WTC11 (cell line): Measurements from ENCODE around the gene GLB1L2. TPM values are rescaled to one million over a fixed set of nuclear protein-coding genes. Genes with fewer than 3 reads are reported as not detected.

Experiments used
- ATAC-seq: fragments of 200-7000 bp; cut with Tn5 transposase; 2 replicates; pipeline ENCODE4 v1.10.0; 2021; ENCODE audit warnings: mild to moderate bottlenecking, moderate library complexity
- CTCF ChIA-PET: fragments of 300-600 bp; sonication (Branson Sonifier 250); formaldehyde crosslinking; loops from one replicate; lab custom pipeline; 2021; ENCODE audit warnings: antibody characterized with exemption; lab: Charles Lee
- POLR2A ChIA-PET: fragments of 350-600 bp; sonication (Branson Sonifier 250); formaldehyde crosslinking; loops from one replicate; lab custom pipeline; 2021; ENCODE audit warnings: antibody characterized with exemption; lab: Charles Lee
- DNase-seq: peaks from one replicate; pipeline ENCODE4 v3.0.0; 2021; ENCODE audit warnings: low spot score
- H3K27ac Mint-ChIP-seq: 2 replicates; pipeline ENCODE4 v1.8.0; 2021; ENCODE audit warnings: mixed read lengths
- H3K27me3 Mint-ChIP-seq: 2 replicates; pipeline ENCODE4 v1.8.0; 2021; ENCODE audit warnings: low read depth, mild to moderate bottlenecking, moderate library complexity, mixed read lengths
- H3K36me3 Mint-ChIP-seq: 2 replicates; pipeline ENCODE4 v1.8.0; 2021; ENCODE audit warnings: mixed read lengths
- H3K4me1 Mint-ChIP-seq: 2 replicates; pipeline ENCODE4 v1.8.0; 2022; ENCODE audit warnings: mixed read lengths
- H3K4me3 Mint-ChIP-seq: 2 replicates; pipeline ENCODE4 v1.8.0; 2021; ENCODE audit warnings: mild to moderate bottlenecking, moderate library complexity, mixed read lengths
- H3K9me3 Mint-ChIP-seq: 2 replicates; pipeline ENCODE4 v1.8.0; 2021; ENCODE audit warnings: mixed read lengths
- CREM ChIP-seq: sonication (generic); formaldehyde crosslinking; IDR thresholded peaks from 2 replicates; pipeline ENCODE4 v1.8.1; 2022; ENCODE audit warnings: mild to moderate bottlenecking, missing genetic modification reagents, moderate library complexity
- ESRRA ChIP-seq: sonication (generic); formaldehyde crosslinking; IDR thresholded peaks from 2 replicates; pipeline ENCODE4 v1.8.1; 2022; ENCODE audit warnings: mild to moderate bottlenecking, missing genetic modification reagents, borderline replicate concordance
- GABPB1 ChIP-seq: sonication (generic); formaldehyde crosslinking; IDR thresholded peaks from 2 replicates; pipeline ENCODE4 v1.8.1; 2023; ENCODE audit warnings: mild to moderate bottlenecking, missing genetic modification reagents
- GRHL2 ChIP-seq: fragments of 250-450 bp; sonication (Bioruptor Pico); IDR thresholded peaks from 2 replicates; pipeline ENCODE4 v1.8.0; 2022; ENCODE audit warnings: mild to moderate bottlenecking, moderate library complexity; ENCODE audit not compliant: insufficient replicate concordance, severe bottlenecking
- NR2C2 ChIP-seq: sonication (generic); formaldehyde crosslinking; IDR thresholded peaks from 2 replicates; pipeline ENCODE4 v1.8.0; 2022; ENCODE audit warnings: mild to moderate bottlenecking, missing genetic modification reagents
- PRRX2 ChIP-seq: fragments of 250-450 bp; sonication (Bioruptor Pico); IDR thresholded peaks from 2 replicates; pipeline ENCODE4 v1.8.0; 2021; ENCODE audit warnings: mild to moderate bottlenecking
- RORB ChIP-seq: fragments of 250-450 bp; sonication (Bioruptor Pico); IDR thresholded peaks from 2 replicates; pipeline ENCODE4 v1.9.0; 2021; ENCODE audit warnings: mild to moderate bottlenecking
- SMAD3 ChIP-seq: sonication (generic); formaldehyde crosslinking; IDR thresholded peaks from 2 replicates; pipeline ENCODE4 v1.8.0; 2022; ENCODE audit warnings: missing genetic modification reagents, mild to moderate bottlenecking, borderline replicate concordance
- TEAD1 ChIP-seq: sonication (generic); formaldehyde crosslinking; IDR thresholded peaks from 2 replicates; pipeline ENCODE4 v1.8.0; 2022; ENCODE audit warnings: mild to moderate bottlenecking, missing genetic modification reagents
- ZNF138 ChIP-seq: sonication (generic); formaldehyde crosslinking; conservative IDR thresholded peaks from 2 replicates; pipeline ENCODE4 v1.8.1; 2022; ENCODE audit warnings: mild to moderate bottlenecking, moderate library complexity, missing genetic modification reagents
- ZNF219 ChIP-seq: sonication (generic); formaldehyde crosslinking; IDR thresholded peaks from 2 replicates; pipeline ENCODE4 v1.8.0; 2023; ENCODE audit warnings: missing genetic modification reagents, mild to moderate bottlenecking, borderline replicate concordance
- ZNF232 ChIP-seq: sonication (generic); formaldehyde crosslinking; IDR thresholded peaks from 2 replicates; pipeline ENCODE4 v1.8.0; 2022; ENCODE audit warnings: mild to moderate bottlenecking, missing genetic modification reagents
- ZNF317 ChIP-seq: sonication (generic); formaldehyde crosslinking; IDR thresholded peaks from 2 replicates; pipeline ENCODE4 v1.8.1; 2023; ENCODE audit warnings: low read depth, mild to moderate bottlenecking, moderate library complexity, missing genetic modification reagents, borderline replicate concordance
- total RNA-seq: library from RNA; stranded (reverse); gene quantifications from 3 replicates; pipeline ENCODE4 v1.2.3, GENCODE V29; 2021
- TF ChIP-seq, protein P1 (sequence below): sonication (generic); formaldehyde crosslinking; IDR thresholded peaks from 2 replicates; pipeline ENCODE4 v1.8.0; 2023; ENCODE audit warnings: missing genetic modification reagents
- TF ChIP-seq, protein P2 (sequence below): sonication (generic); formaldehyde crosslinking; conservative IDR thresholded peaks from 2 replicates; pipeline ENCODE4 v1.8.1; 2023; ENCODE audit warnings: mild to moderate bottlenecking, low read depth, missing genetic modification reagents, moderate library complexity
- TF ChIP-seq, protein P3 (sequence below): fragments of 250-450 bp; sonication (Bioruptor Pico); IDR thresholded peaks from 2 replicates; pipeline ENCODE4 v2.1.2; 2022; ENCODE audit warnings: mild to moderate bottlenecking, moderate library complexity

The GLB1L2 gene
- total RNA-seq, 1 experiment from 2014 or later, result 6.0 TPM

DNA sequence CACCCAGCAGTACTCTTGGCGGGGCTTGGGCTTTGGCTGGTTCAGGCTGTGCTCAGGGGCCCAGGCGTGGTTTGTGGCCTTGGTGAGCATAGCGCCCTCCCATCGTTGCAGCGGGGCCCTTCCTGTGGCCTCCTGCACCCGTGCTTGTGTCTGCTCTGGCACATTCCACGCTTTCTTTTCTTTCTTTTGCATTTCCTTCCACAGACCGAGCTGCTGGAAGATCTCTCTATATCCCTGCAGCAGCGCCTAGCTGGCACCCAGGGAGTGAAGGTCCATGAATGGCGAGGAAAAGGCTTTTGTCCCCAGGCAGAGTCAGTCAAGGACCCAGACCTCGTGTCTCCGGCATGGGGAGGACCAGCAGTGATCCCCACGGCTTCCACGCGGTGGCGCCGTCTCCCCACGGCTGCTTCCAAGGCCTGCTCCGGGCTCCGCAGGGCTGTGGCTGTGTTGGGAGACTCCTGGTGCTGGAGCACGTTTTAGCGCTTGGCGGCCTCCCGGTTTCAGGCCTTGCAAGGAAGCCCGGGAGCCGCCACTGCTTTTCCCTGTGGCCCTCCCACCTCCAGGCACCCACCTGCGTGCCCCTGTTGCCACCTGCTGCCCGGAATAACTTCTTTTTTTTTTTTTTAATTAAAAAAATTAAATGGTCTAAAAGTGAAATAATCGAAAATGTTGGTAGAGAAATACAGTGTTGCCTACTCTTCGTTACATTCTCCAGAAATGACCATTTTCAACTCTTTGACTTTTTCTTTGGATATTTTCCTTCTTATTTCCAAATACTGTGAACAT lies 28.5 kb downstream of the GLB1L2 start (continued):
- no peak for TF ChIP-seq ZNF232 (CRISPR knock-in tag)
- TF ChIP-seq, protein P1, sequence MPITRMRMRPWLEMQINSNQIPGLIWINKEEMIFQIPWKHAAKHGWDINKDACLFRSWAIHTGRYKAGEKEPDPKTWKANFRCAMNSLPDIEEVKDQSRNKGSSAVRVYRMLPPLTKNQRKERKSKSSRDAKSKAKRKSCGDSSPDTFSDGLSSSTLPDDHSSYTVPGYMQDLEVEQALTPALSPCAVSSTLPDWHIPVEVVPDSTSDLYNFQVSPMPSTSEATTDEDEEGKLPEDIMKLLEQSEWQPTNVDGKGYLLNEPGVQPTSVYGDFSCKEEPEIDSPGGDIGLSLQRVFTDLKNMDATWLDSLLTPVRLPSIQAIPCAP (CRISPR knock-in tag), result no peak
- TF ChIP-seq, all 79 proteins: peak for 18

DNA sequence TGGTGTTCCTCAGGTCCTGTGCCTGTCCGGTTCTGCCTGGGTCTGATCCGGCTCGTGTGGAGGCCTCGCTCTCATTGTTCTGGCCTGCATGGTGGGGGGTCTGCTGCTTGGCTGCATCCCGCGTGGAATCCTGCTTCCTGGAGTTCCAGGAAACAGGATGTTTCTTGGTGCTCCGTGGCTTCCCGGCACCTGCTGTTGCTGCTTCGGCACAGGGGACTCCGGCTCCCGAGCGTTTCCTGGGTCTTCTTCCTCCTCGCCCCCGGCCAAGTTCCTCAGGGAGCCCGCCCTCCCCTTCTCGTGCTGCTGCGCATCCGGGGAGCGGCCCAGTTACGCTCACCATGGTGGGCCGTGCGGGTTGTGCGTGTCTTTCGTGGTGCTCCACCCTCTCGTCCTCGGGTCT lies 29.9 kb downstream of the GLB1L2 start:
- ATAC-seq (no peak), DNase-seq (no peak)
- H3K27ac Mint-ChIP-seq, result no peak overlapping the region
- H3K9me3 Mint-ChIP-seq, result no peaks in the 10 kb centered on the region
- no peak overlapping the region for H3K4me3 Mint-ChIP-seq
- H3K36me3 Mint-ChIP-seq, result no peaks in the 10 kb centered on the region
- H3K27me3 Mint-ChIP-seq, result peaks cover 12% of the 10 kb centered on the region
- POLR2A ChIA-PET, result no interaction called here
- TF ChIP-seq GABPB1 (CRISPR knock-in tag) (no peak), PRRX2 (CRISPR knock-in tag) (no peak), SMAD3 (no peak), NR2C2 (CRISPR knock-in tag) (no peak), ZNF138 (CRISPR knock-in tag) (no peak), GRHL2 (CRISPR knock-in tag) (no peak)
- TF ChIP-seq, protein P1 (CRISPR knock-in tag), result no peak
- TF ChIP-seq, protein P2, sequence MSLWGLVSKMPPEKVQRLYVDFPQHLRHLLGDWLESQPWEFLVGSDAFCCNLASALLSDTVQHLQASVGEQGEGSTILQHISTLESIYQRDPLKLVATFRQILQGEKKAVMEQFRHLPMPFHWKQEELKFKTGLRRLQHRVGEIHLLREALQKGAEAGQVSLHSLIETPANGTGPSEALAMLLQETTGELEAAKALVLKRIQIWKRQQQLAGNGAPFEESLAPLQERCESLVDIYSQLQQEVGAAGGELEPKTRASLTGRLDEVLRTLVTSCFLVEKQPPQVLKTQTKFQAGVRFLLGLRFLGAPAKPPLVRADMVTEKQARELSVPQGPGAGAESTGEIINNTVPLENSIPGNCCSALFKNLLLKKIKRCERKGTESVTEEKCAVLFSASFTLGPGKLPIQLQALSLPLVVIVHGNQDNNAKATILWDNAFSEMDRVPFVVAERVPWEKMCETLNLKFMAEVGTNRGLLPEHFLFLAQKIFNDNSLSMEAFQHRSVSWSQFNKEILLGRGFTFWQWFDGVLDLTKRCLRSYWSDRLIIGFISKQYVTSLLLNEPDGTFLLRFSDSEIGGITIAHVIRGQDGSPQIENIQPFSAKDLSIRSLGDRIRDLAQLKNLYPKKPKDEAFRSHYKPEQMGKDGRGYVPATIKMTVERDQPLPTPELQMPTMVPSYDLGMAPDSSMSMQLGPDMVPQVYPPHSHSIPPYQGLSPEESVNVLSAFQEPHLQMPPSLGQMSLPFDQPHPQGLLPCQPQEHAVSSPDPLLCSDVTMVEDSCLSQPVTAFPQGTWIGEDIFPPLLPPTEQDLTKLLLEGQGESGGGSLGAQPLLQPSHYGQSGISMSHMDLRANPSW (CRISPR knock-in tag), result no peak
- TF ChIP-seq, protein P3, sequence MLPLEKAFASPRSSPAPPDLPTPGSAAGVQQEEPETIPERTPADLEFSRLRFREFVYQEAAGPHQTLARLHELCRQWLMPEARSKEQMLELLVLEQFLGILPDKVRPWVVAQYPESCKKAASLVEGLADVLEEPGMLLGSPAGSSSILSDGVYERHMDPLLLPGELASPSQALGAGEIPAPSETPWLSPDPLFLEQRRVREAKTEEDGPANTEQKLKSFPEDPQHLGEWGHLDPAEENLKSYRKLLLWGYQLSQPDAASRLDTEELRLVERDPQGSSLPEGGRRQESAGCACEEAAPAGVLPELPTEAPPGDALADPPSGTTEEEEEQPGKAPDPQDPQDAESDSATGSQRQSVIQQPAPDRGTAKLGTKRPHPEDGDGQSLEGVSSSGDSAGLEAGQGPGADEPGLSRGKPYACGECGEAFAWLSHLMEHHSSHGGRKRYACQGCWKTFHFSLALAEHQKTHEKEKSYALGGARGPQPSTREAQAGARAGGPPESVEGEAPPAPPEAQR (CRISPR knock-in tag), result no peak
- CTCF ChIA-PET, result no interaction called here
- H3K4me1 Mint-ChIP-seq, result peaks cover 15% of the 10 kb centered on the region

DNA sequence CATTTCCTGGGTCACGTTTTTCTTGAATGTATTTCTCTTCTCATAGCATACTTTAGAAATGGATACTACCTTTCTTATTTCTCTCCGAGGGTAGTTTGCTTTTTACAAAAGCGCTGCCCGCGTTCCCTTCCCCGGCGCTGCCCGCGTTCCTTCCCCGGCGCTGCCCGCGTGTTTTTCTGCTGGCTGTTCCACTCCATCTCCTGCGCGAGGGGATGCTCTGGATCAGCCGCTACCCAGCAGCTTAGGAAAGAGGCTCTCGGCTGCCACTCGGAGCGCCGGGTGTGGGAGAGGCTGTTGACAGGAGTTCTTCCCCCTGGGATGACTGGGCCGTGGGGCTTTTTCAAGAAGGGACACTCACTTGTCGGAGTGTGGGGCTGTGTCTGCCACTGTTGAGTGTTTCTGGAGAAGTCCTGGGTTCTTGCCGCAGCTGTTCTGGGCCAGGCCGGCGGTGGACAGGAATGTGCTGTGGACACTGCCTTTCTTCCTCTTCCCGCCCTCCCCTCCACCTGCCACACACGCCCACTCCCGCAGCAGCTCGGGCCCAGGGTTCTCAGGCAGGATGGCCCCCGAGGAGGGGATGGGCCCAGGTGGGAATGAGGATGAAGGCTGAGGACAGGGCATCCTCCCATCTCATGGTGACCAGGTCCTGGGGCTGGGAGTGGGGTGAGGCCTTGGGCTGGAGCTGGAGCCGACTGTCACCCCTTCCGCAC lies 30.6 kb downstream of the GLB1L2 start:
- no peak for DNase-seq
- Mint-ChIP-seq H3K9me3 (no peaks in the 10 kb centered on the region), H3K4me3 (no peak overlapping the region), H3K27ac (0 out of 2 replicates have a peak overlapping the region, but pooled peaks have one; percentile 46), H3K36me3 (no peaks in the 10 kb centered on the region), H3K4me1 (peaks cover 15% of the 10 kb centered on the region), H3K27me3 (peaks cover 12% of the 10 kb centered on the region)
- ChIA-PET POLR2A (interaction anchor here (0.6 kb wide), 1 partner anchor 145 kb away, joined by 3 read pairs; no protein-coding TSS in a partner anchor), CTCF (no interaction called here)
- no peak for ATAC-seq
- TF ChIP-seq TEAD1, result no peak
- TF ChIP-seq ESRRA (CRISPR knock-in tag), result no peak
- no peak for TF ChIP-seq RORB (CRISPR knock-in tag)
- no peak for TF ChIP-seq CREM (CRISPR knock-in tag)
- no peak for TF ChIP-seq ZNF219
- TF ChIP-seq PRRX2 (CRISPR knock-in tag), result no peak
- no peak for TF ChIP-seq ZNF317 (CRISPR knock-in tag)
